GM20000 (cell line): ENCODE data around the gene KCNJ6.

Experiments used
- DNase-seq: peaks from one replicate; pipeline ENCODE4 v3.0.0; 2012; ENCODE audit warnings: low spot score
- CTCF ChIP-seq: IDR thresholded peaks from 2 replicates; pipeline ENCODE4 v1.5.1; 2012; ENCODE audit warnings: mild to moderate bottlenecking, control low read depth; ENCODE audit errors: extremely low read depth, missing control alignments

Gene KCNJ6

GRCh38 chr21:37916310-37917051, at the start of gene KCNJ6:
Gene KCNJ6 (minus strand): TSS chr21:37916457. CDS start chr21:37840682, 75,775 bp downstream.
- TF ChIP-seq CTCF: peak; percentile 8
- DNase-seq: no peak

GRCh38 chr21:37965088-37965805, 49.0 kb upstream of the KCNJ6 start:
- no peak for DNase-seq
- no peak for TF ChIP-seq CTCF

GRCh38 chr21:37958537-37958936, 42.3 kb upstream of the KCNJ6 start:
- no peak for TF ChIP-seq CTCF
- DNase-seq: no peak

GRCh38 chr21:37956772-37957171, 40.5 kb upstream of the KCNJ6 start:
- no peak for TF ChIP-seq CTCF
- no peak for DNase-seq

GRCh38 chr21:37945036-37945435, 28.8 kb upstream of the KCNJ6 start:
- DNase-seq: no peak
- no peak for TF ChIP-seq CTCF

GRCh38 chr21:37944496-37944895, 28.2 kb upstream of the KCNJ6 start:
- TF ChIP-seq CTCF: no peak

GRCh38 chr21:37940691-37941090, 24.4 kb upstream of the KCNJ6 start:
- DNase-seq: no peak
- no peak for TF ChIP-seq CTCF

More at GRCh38 chr21:37944496-37944895, 28.2 kb upstream of the KCNJ6 start:
- no peak for DNase-seq
